ENCODE data around the gene ZNF286A. TPM values are rescaled to one million over a fixed set of nuclear protein-coding genes. Genes with fewer than 3 reads are reported as not detected.
"Not testable (repeated sequence)": the region's sequence is repeated elsewhere in the genome, so short reads cannot be mapped to it uniquely, and the experiment has no call there.

The ZNF286A gene
- total RNA-seq, 1 donor from 2014 or later = 11.6 TPM

GRCh38 chr17:15662681-15663080, 36.9 kb upstream of the ZNF286A start:
- intact Hi-C loops (cut with DNase I) = no loop called here

GRCh38 chr17:15663176-15663575, 36.4 kb upstream of the ZNF286A start:
- no peak for ATAC-seq
- Histone ChIP-seq H3K9me3 (no peaks in the 10 kb centered on the region), H3K4me3 (no peak overlapping the region)

More at GRCh38 chr17:15662681-15663080, 36.9 kb upstream of the ZNF286A start:
- no peak overlapping the region for H3K4me3 ChIP-seq
- ATAC-seq (no peak), DNase-seq (no peak)
- TF ChIP-seq, protein P1, sequence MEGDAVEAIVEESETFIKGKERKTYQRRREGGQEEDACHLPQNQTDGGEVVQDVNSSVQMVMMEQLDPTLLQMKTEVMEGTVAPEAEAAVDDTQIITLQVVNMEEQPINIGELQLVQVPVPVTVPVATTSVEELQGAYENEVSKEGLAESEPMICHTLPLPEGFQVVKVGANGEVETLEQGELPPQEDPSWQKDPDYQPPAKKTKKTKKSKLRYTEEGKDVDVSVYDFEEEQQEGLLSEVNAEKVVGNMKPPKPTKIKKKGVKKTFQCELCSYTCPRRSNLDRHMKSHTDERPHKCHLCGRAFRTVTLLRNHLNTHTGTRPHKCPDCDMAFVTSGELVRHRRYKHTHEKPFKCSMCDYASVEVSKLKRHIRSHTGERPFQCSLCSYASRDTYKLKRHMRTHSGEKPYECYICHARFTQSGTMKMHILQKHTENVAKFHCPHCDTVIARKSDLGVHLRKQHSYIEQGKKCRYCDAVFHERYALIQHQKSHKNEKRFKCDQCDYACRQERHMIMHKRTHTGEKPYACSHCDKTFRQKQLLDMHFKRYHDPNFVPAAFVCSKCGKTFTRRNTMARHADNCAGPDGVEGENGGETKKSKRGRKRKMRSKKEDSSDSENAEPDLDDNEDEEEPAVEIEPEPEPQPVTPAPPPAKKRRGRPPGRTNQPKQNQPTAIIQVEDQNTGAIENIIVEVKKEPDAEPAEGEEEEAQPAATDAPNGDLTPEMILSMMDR (IDR thresholded peaks at IDR 0.05) = no peak
- H3K36me3 ChIP-seq = no peaks in the 10 kb centered on the region
- no peak overlapping the region for H3K27ac ChIP-seq
- H3K9me3 ChIP-seq = no peaks in the 10 kb centered on the region
- H3K27me3 ChIP-seq = no peaks in the 10 kb centered on the region
- no peaks in the 10 kb centered on the region for H3K4me1 ChIP-seq

DNA sequence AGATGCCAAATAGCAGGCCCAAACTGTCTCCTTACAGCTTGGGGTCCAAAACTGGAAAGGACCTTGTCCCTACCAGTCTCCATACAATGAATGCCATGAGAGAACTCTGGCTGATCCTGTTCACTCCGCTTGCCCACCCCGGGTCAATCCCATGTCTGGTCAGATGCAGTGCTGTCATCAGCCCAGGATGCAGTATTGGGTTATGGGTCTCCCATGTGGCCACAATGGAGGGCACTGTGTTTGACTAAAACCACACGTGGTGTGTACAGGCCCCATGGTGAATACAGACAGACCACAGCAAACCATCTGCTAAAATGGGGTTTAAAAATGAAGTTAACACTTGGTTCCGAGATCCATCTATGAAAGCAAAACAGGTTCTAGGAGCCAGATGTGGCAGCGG, 35.9 kb upstream of the ZNF286A start:
- TF ChIP-seq, protein P1 (IDR thresholded peaks at IDR 0.05) = no peak
- no peak for ATAC-seq
- intact Hi-C loops (cut with DNase I) = no loop called here
- no peak for DNase-seq
- Histone ChIP-seq H3K27me3 (no peaks in the 10 kb centered on the region), H3K27ac (no peak overlapping the region), H3K4me1 (no peaks in the 10 kb centered on the region), H3K9me3 (no peaks in the 10 kb centered on the region), H3K36me3 (no peaks in the 10 kb centered on the region), H3K4me3 (no peak overlapping the region)

More at GRCh38 chr17:15663176-15663575, 36.4 kb upstream of the ZNF286A start:
- Histone ChIP-seq H3K27ac (no peak overlapping the region), H3K4me1 (no peaks in the 10 kb centered on the region), H3K27me3 (no peaks in the 10 kb centered on the region), H3K36me3 (no peaks in the 10 kb centered on the region)
- TF ChIP-seq, protein P1 (IDR thresholded peaks at IDR 0.05) = no peak
- DNase-seq = no peak
- intact Hi-C loops (cut with DNase I) = no loop called here

GRCh38 chr17:15669526-15669925, 30.0 kb upstream of the ZNF286A start:
- DNase-seq; H3K27ac ChIP-seq; H3K36me3 ChIP-seq; H3K4me3 ChIP-seq; intact Hi-C loops (cut with DNase I); ATAC-seq; H3K9me3 ChIP-seq; H3K27me3 ChIP-seq; H3K4me1 ChIP-seq: not testable (repeated sequence)

GRCh38 chr17:15674640-15675039, 24.9 kb upstream of the ZNF286A start:
- H3K27ac ChIP-seq; H3K9me3 ChIP-seq; H3K27me3 ChIP-seq; H3K36me3 ChIP-seq; H3K4me1 ChIP-seq; H3K4me3 ChIP-seq; intact Hi-C loops (cut with DNase I); DNase-seq; ATAC-seq: not testable (repeated sequence)

DNA sequence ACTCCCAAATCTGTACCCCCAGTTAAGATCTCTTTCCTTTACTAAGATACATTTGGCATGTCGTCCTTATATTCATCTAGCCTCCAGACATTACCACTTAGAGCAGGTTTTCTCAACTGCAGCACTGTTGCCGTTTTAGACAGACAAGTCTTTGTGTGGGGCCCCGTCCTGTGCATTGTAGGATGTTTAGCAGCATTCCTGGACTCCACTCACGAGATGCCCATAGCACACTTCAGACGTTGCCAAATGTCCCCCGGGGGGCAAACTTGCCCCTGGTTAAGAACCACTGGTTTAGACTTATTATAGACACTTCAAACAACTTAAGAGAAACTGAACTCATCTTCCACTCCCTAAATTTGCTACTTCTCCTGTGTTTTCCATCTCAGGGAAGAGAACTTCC, 23.6 kb upstream of the ZNF286A start:
- H3K9me3 ChIP-seq; H3K4me1 ChIP-seq; H3K27ac ChIP-seq; H3K36me3 ChIP-seq; intact Hi-C loops (cut with DNase I); DNase-seq; ATAC-seq; H3K27me3 ChIP-seq; H3K4me3 ChIP-seq: not testable (repeated sequence)

- intact Hi-C loops (cut with DNase I); H3K9me3 ChIP-seq; H3K4me3 ChIP-seq; DNase-seq; H3K27me3 ChIP-seq; ATAC-seq; H3K4me1 ChIP-seq; H3K36me3 ChIP-seq; H3K27ac ChIP-seq: not testable (repeated sequence)
Measured at GRCh38 chr17:15683135-15683534, 16.4 kb upstream of the ZNF286A start.

GRCh38 chr17:15683824-15684478, 15.6 kb upstream of the ZNF286A start, which contains the start of gene TRIM16:
Gene TRIM16 (minus strand): TSS chr17:15684311. CDS start chr17:15651609, 32,702 bp downstream.
- H3K27ac ChIP-seq = peak within 1 kb of the TSS; percentile 68
- intact Hi-C loops (cut with DNase I) = not testable (repeated sequence)

DNA sequence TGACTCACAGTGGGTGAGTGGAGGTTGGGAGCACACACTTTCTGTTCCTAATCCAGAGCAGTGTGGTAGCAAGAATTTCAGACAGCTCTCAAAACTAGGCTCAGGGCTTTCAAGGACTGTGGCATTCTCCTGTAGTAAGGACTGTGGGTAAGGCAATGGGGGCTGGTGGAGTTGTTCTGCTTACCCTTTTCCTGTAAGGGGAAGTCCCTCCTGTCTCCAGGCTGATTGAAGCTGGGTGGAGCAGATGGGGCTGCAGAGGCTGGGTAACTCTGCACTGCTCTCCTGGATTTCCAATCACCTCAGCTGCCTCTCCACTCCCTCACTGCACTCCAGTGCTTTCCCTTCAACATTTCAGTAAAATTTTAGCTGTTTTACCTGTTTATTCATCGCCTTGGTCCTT, 12.1 kb upstream of the ZNF286A start:
- intact Hi-C loops (cut with DNase I); ATAC-seq; H3K27ac ChIP-seq; H3K4me3 ChIP-seq; DNase-seq; H3K4me1 ChIP-seq; H3K9me3 ChIP-seq; H3K27me3 ChIP-seq; H3K36me3 ChIP-seq: not testable (repeated sequence)

More at GRCh38 chr17:15683824-15684478, 15.6 kb upstream of the ZNF286A start, which contains the start of gene TRIM16:
- not testable (repeated sequence) for H3K36me3 ChIP-seq, H3K9me3 ChIP-seq, H3K27me3 ChIP-seq, H3K4me1 ChIP-seq
- H3K4me3 ChIP-seq = peak within 1 kb of the TSS; percentile 62
- ATAC-seq (peak; percentile 97), DNase-seq (peak; percentile 91)
- TF ChIP-seq, protein P1 (IDR thresholded peaks at IDR 0.05) = peak; percentile 20

DNA sequence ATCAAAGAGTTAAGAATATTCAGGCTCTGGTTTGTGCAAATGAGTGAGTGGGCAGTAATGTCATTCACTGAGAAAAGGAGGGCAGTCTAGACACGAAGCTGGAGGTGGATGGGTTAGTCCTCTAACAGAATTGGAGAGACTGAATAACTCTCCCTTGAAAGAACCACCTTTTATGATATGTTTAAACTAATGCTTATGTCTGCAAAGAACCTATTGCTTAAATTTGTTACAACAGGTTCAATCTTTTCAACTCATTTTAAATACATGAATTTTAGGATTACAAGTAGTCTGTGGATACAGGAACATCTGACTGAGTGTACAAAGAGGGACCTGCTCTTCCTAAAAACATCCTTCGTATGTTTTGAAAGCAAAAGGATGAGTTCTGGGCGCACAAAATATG, 585 bp upstream of the ZNF286A start:
- H3K27me3 ChIP-seq; H3K9me3 ChIP-seq; ATAC-seq; intact Hi-C loops (cut with DNase I); H3K36me3 ChIP-seq; H3K4me1 ChIP-seq; DNase-seq: not testable (repeated sequence)
- H3K4me3 ChIP-seq = peak overlapping the region; percentile 58
- peak overlapping the region; percentile 49 for H3K27ac ChIP-seq
